ENCODE measurements around the gene TECR.
"Not testable (repeated sequence)": the region's sequence is repeated elsewhere in the genome, so short reads cannot be mapped to it uniquely, and the experiment has no call there.

- TF ChIP-seq POLR2A, POLR2AphosphoS5 (IDR thresholded peaks at IDR 0.05; ENCODE audit: low read depth, low read length): not testable (repeated sequence)
Measured at GRCh38 chr19:14613399-14614098, 84.2 kb downstream of the TECR start.
